ENCODE results near the gene GALNT2. TPM values are rescaled to one million over a fixed set of nuclear protein-coding genes. Genes with fewer than 3 reads are reported as not detected.

Gene GALNT2
- total and polyA plus RNA-seq, 2 of the 13 experiments (the other 11 are each of a cell fraction or from before 2014, with no cell fraction given), result 39.3 to 39.6 TPM

GRCh38 chr1:230104395-230105244 is 37.6 kb downstream of the GALNT2 start (continued):
- TF ChIP-seq KDM2A (CRISPR knock-in tag; IDR thresholded peaks at IDR 0.05; ENCODE audit: borderline replicate concordance, low read depth), result peak; percentile 69; the same call in 1 of the 2 replicates
- TF ChIP-seq TBL1XR1 (IDR thresholded peaks at IDR 0.05; ENCODE audit: borderline replicate concordance, low read length, partially characterized antibody), result peak; percentile 30
- TF ChIP-seq NFKB2 (CRISPR knock-in tag; IDR thresholded peaks at IDR 0.05; ENCODE audit: borderline replicate concordance), result no peak
- TF ChIP-seq SAP130 (CRISPR knock-in tag; IDR thresholded peaks at IDR 0.05; ENCODE audit: low read depth), result peak; percentile 98
- TF ChIP-seq PPARG (CRISPR knock-in tag; conservative IDR thresholded peaks at IDR 0.05), result peak; percentile 62
- peak; percentile 80 for TF ChIP-seq ZNF687 (CRISPR knock-in tag; IDR thresholded peaks at IDR 0.05)
- peak in 1 of 2 experiments; percentile 78; a peak in 1 of 4 replicates for TF ChIP-seq KLF16 (CRISPR knock-in tag; IDR thresholded peaks at IDR 0.05)
- no peak; the same call in 1 of the 2 replicates for TF ChIP-seq PHF8 (CRISPR knock-in tag; IDR thresholded peaks at IDR 0.05)
- TF ChIP-seq REPIN1 (CRISPR knock-in tag; IDR thresholded peaks at IDR 0.05; ENCODE audit: borderline replicate concordance, low read depth), result peak; percentile 68; the same call in 1 of the 2 replicates
- no peak for TF ChIP-seq SRSF4 (IDR thresholded peaks at IDR 0.05; ENCODE audit: low read depth, low read length, poor library complexity, severe bottlenecking)
- TF ChIP-seq SMC3 (IDR thresholded peaks at IDR 0.05; ENCODE audit: low read length), result peak; percentile 20; the same call in 1 of the 2 replicates
- no peak for TF ChIP-seq ZNF256 (CRISPR knock-in tag; conservative IDR thresholded peaks at IDR 0.05)
- TF ChIP-seq KAT7 (CRISPR knock-in tag; IDR thresholded peaks at IDR 0.05; ENCODE audit: borderline replicate concordance), result no peak
- TF ChIP-seq ZFAT (CRISPR knock-in tag; conservative IDR thresholded peaks at IDR 0.05), result no peak
- no peak for TF ChIP-seq ZNF784 (CRISPR knock-in tag; IDR thresholded peaks at IDR 0.05; ENCODE audit: borderline replicate concordance)
- no peak for TF ChIP-seq PHF20 (CRISPR knock-in tag; IDR thresholded peaks at IDR 0.05)
- no peak for TF ChIP-seq TSC22D2 (CRISPR knock-in tag; IDR thresholded peaks at IDR 0.05; ENCODE audit: borderline replicate concordance)

Data from HepG2 (cell line).